HFF-Myc (cell line): Measurements from ENCODE around the gene PKIG.
"Not testable (repeated sequence)": the region's sequence is repeated elsewhere in the genome, so short reads cannot be mapped to it uniquely, and the experiment has no call there.

ENCODE experiments used
- DNase-seq: peaks from one replicate; pipeline ENCODE4 v3.0.0-alpha.2; 2011; ENCODE audit warnings: low read depth; ENCODE audit errors: extremely low read depth
- H3K4me3 ChIP-seq: replicated peaks from 2 replicates; pipeline ENCODE4 v1.5.1; 2011; ENCODE audit warnings: low read depth, mild to moderate bottlenecking, control low read depth, low read length
- TF ChIP-seq, protein P1 (sequence below): IDR thresholded peaks from 2 replicates; pipeline ENCODE4 v1.5.1; 2012; ENCODE audit warnings: mild to moderate bottlenecking, low read depth, low read length, control low read depth; ENCODE audit errors: missing control alignments

PKIG gene

DNA sequence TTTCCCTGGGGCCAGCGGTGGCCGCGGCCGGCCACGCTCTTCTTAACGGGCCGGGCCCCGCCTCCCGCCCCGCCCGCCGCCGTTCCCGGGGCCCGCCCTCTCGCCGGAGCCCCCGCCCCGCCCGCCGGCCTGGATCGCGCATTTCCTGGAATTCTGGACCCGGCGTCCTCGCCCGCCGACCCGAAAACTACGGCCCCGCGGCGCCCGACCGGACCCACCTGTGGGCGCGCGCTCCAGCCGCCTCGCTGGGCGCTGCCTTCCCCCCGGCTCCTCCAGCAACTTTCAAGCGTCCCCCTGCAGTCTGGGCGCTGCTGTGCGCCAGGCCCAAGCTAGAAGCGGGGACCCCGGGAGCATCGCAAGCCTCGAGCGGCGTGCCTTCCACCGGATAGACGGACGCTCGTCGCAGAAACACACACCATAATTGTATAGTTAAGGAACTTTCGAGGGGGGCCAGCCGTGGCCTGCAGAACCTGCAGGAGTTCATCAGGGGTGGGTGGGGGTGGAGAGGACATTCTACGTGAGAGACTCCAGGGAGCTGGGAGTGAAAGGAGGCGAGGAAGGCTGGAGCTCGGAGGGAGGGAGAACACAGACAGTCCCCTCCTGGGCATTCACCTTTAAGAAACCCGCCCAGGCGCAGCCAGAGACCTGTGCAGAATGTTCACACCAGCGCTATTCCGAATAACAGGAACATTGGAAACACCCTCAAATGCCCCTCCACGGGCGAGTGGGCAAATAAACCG, 69.5 kb downstream of the PKIG start, which contains the start of gene ADA:
ADA (minus strand) TSS at position 16 of the 740 bp plus-strand sequence. CDS start 92 bp downstream, outside the sequence.
- H3K4me3 ChIP-seq: peak within 1 kb of the TSS; percentile 47
- DNase-seq: no peak
- TF ChIP-seq, protein P1, sequence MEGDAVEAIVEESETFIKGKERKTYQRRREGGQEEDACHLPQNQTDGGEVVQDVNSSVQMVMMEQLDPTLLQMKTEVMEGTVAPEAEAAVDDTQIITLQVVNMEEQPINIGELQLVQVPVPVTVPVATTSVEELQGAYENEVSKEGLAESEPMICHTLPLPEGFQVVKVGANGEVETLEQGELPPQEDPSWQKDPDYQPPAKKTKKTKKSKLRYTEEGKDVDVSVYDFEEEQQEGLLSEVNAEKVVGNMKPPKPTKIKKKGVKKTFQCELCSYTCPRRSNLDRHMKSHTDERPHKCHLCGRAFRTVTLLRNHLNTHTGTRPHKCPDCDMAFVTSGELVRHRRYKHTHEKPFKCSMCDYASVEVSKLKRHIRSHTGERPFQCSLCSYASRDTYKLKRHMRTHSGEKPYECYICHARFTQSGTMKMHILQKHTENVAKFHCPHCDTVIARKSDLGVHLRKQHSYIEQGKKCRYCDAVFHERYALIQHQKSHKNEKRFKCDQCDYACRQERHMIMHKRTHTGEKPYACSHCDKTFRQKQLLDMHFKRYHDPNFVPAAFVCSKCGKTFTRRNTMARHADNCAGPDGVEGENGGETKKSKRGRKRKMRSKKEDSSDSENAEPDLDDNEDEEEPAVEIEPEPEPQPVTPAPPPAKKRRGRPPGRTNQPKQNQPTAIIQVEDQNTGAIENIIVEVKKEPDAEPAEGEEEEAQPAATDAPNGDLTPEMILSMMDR: no peak

GRCh38 chr20:44653546-44653945, 71.2 kb downstream of the PKIG start:
- no peak overlapping the region for H3K4me3 ChIP-seq
- no peak for DNase-seq

DNA sequence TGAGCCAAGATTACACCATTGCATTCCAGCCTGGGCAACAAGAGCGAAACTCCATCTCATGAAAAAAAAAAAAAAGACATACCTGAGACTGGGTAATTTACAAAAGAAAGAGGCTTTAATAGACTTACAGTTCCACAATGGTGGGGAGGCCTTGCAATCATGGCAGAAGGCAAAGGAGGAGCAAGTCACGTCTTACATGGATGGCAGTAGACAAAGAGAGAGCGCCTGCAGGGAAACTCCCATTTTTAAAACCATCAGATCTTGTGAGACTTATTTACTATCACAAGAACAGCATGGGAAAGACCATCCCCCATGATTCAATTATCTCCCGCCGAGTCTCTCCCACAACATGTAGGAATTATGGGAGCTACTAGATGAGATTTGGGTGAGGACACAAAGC, 71.8 kb downstream of the PKIG start:
- not testable (repeated sequence) for DNase-seq, H3K4me3 ChIP-seq

More at GRCh38 chr20:44653546-44653945, 71.2 kb downstream of the PKIG start:
- TF ChIP-seq, protein P1: no peak

DNA sequence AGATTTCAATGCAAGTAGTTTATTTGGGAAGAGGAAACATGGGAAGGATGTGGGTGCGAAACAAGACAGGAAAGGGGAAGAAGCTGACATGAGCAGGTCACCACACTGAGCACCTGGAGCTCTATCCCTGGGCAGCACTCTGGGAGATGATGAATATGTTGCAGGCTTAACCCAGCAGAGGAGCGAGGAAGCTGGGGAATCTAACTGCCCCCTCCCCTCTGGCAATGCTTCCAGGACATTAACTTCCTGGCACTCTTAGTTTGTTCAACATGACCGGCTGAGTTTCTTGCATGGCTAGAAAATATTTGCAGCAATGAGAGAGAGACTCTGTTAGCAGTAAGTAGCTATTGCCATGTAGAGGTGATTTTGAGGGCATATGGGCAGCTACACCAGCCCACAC, 74.1 kb downstream of the PKIG start:
- TF ChIP-seq, protein P1: no peak
- DNase-seq: no peak
- no peak overlapping the region for H3K4me3 ChIP-seq

DNA sequence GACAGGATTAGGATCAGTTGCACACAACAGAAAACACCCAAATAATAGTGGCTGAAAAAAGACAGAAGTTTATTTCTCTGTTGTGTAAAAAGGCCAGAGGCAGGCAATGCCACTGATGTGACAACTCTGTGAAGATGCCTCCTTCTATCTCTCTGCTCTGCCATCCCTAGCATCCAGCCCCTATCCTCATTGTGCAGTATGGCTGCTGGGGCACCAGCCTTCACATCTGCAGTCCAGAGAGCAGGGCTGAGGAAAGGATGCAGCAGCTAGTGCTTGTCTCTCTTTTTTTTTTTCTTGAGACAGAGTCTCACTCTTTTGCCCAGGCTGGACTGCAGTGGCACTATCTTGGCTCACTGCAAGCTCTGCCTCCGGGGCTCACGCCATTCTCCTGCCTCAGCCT, 75.5 kb downstream of the PKIG start:
- TF ChIP-seq, protein P1: no peak
- DNase-seq: no peak
- H3K4me3 ChIP-seq: no peak overlapping the region

DNA sequence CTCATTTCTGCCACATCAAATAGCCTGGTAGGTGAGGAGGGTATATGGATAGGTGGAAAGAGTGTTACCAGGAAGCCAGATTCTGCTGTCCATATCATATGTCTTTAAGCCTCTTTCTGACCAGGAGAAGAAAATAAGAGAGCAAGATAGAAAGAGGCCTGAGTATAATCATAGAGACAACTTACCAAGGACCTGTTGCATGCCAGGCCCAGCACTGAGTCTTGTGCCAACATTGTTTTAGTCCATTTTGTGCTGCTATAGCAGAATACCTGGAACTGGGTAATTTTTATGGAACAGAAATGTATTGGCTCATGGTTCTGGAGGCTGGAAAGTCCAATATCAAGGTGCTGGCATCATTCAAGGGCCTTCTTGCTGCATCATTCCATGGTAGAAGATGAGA, 76.4 kb downstream of the PKIG start:
- TF ChIP-seq, protein P1: no peak
- H3K4me3 ChIP-seq: no peak overlapping the region
- DNase-seq: no peak

DNA sequence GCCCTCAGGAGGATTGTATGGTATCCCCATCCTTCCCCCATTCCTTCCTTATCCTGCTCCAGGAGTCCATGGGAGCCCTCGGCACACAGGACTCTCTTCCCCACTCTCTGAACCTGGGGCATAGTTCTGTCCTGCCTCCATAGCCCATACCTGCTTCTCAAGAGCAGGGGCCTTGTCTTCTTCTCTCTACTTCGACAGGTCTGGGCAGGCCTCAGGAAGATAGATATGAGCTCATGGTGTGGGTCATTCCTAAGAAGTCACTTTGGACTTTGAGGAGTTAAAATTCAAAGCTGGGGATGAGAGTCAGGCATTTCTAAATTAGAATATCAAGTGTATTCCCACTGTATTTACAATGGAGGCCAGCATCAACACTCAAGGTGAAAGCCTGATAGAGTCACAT, 77.6 kb downstream of the PKIG start:
- H3K4me3 ChIP-seq: no peak overlapping the region
- TF ChIP-seq, protein P1: no peak
- DNase-seq: no peak
